Right lobe of liver (tissue), 6 donors: Measurements from ENCODE around the gene RGS4. TPM values are rescaled to one million over a fixed set of nuclear protein-coding genes. Genes with fewer than 3 reads are reported as not detected.

Source experiments
- ATAC-seq, 4 donors: fragments of 200-7000 bp; cut with Tn5 transposase; one replicate each; pipeline ENCODE4 v1.9.1; 2020; ENCODE audit warnings: mild to moderate bottlenecking in 4 of 4, moderate library complexity in 4 of 4
- DNase-seq, 3 donors: peaks; one replicate each; pipeline ENCODE4 v3.0.0-alpha.2; 2020
- H3K27ac ChIP-seq, 3 donors: fragments of 200-600 bp; one replicate each; pipeline ENCODE4 v1.8.0; 2022
- H3K27me3 ChIP-seq, 2 donors: fragments of 200-600 bp; one replicate each; pipeline ENCODE4 v1.8.0; 2022
- H3K36me3 ChIP-seq, 4 donors: fragments of 200-600 bp; sonication (generic) in 1 of 4; one replicate each; pipeline versions ENCODE4 v1.5.1 to v1.8.0; 2017 to 2022; ENCODE audit warnings: control low read depth in 1 of 4
- H3K4me1 ChIP-seq, 4 donors: fragments of 200-600 bp; sonication (generic) in 1 of 4; one replicate each; pipeline versions ENCODE4 v1.5.1 to v1.8.0; 2017 to 2022; ENCODE audit warnings: control low read depth in 1 of 4
- H3K4me3 ChIP-seq, 3 donors: fragments of 200-600 bp; one replicate each; pipeline ENCODE4 v1.8.0; 2022
- H3K9me3 ChIP-seq, 4 donors: fragments of 200-600 bp; sonication (generic) in 1 of 4; one replicate each; pipeline versions ENCODE4 v1.5.1 to v1.8.0; 2017 to 2022; ENCODE audit warnings: control low read depth in 1 of 4
- CTCF ChIP-seq, 4 donors: fragments of 200-600 bp in 3 of 4; fragments of 450-650 bp in 1 of 4; IDR thresholded peaks; one replicate each; pipeline versions ENCODE4 v1.5.1 to v1.8.0; 2016 to 2022; ENCODE audit warnings: antibody characterized with exemption in 4 of 4, mild to moderate bottlenecking in 2 of 4
- POLR2A ChIP-seq: fragments of 450-650 bp; IDR thresholded peaks from one replicate; pipeline ENCODE4 v1.6.1; 2017; ENCODE audit warnings: antibody characterized with exemption, mild to moderate bottlenecking
- WGBS: methylation state at CpG from one replicate; pipeline ENCODE4 v1.1.6; 2018; ENCODE audit warnings: low coverage, low lambda C conversion rate; ENCODE audit not compliant: insufficient coverage; ENCODE audit errors: missing lambda C conversion rate; 5-methylcytosine and 5-hydroxymethylcytosine counted together
- intact Hi-C, 2 donors: fragments of 100-400 bp; cut with DNase I; formaldehyde crosslinking; loops; one replicate each; pipeline versions ENCODE4 v1.11.2 to v1.14.1; 2022
- total RNA-seq, 6 experiments: library from RNA; depleted of rRNA in 2 of 6; stranded (reverse); fragments of >200 nt in 2 of 6; fragmentation: NEBNext Ultra II Directional in 3 of 6; extraction: Animal tissue kit (Norgen Biotek cat#: 25700) in 3 of 6; gene quantifications; one replicate each; pipeline versions ENCODE4 v1.1.0 to v1.2.4, GENCODE V29; 2016 to 2023
- donor health status: DM: no; HTN: yes; CAD: no.
- donor health status: DM: no; HTN: no; CAD: no.
- donor health status: DM: no; HTN: no; CAD: no.
- donor health status: DM: no; HTN: yes; CAD: no.
- donor health status: DM: no; HTN: yes; CAD: no.

RGS4 gene
- total RNA-seq, 6 experiments from 2014 or later: 0.67 to 5.1 (median 2.4) TPM

DNA sequence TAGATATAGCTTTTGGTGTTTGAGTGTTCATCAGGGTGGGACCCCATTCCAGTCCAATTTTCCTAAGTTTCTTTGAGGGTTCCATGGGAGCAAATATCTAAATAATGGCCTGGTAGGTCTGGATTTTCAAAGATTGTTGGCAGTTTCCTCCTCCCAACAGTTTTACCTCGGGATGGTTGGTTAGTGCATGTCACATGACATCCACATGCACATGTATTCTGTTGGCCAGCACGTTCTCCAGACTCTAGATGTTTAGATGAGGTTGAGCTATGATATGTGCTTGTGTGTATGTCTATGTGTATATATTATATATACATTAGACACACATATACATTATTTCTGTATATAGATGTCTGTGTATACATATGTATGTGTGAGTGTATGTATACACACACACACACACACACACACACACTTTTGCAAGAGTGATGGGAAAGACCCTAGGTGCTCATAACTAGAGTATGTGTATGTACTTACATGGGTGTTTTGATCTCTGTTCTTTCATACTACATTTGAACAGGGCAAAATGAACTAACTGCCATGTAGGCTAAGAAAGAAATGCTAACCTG, 5.6 kb downstream of the RGS4 start:
- ATAC-seq (no peak), DNase-seq (no peak)
- Histone ChIP-seq H3K27ac (no peak overlapping the region), H3K27me3 (peaks cover 5% of the 10 kb centered on the region in 2 donors), H3K36me3 (no peaks in the 10 kb centered on the region), H3K9me3 (no peaks in the 10 kb centered on the region), H3K4me3 (no peak overlapping the region), H3K4me1 (no peaks in the 10 kb centered on the region)
- 30% methylated on average over 2 of the region's 2 CpGs for WGBS
- intact Hi-C loops: loop anchor here in 1 of 2 donors (10.0 kb wide), 1 partner anchor 240 kb away; no protein-coding TSS in a partner anchor
- no peak for TF ChIP-seq POLR2A
- TF ChIP-seq CTCF (IDR thresholded peaks at IDR 0.05): no peak

DNA sequence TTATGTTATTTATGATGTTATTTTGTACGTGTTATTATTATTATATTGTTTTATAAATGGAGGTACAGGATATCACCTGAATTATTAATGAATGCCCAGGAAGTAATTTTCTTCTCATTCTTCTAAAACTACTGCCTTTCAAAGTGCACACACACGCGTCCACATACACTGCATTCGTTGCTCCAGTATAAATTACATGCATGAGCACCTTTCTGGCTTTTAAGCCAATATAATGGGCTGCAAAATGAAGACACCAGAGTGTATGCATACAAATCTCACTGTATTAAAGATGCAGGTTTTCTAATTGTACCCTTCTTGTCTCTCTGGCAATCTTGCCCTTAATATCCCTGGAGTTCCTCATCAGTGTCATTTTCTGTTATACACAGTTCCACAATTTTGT, 6.9 kb downstream of the RGS4 start:
- TF ChIP-seq POLR2A (no peak), CTCF (IDR thresholded peaks at IDR 0.05) (no peak)
- intact Hi-C loops: loop anchor here in 1 of 2 donors (10.0 kb wide), 1 partner anchor 239 kb away; no protein-coding TSS in a partner anchor
- ATAC-seq (no peak), DNase-seq (no peak)
- no peaks in the 10 kb centered on the region for H3K36me3 ChIP-seq
- H3K4me1 ChIP-seq: no peaks in the 10 kb centered on the region
- H3K4me3 ChIP-seq: no peak overlapping the region
- no peak overlapping the region for H3K27ac ChIP-seq
- no peaks in the 10 kb centered on the region for H3K9me3 ChIP-seq
- H3K27me3 ChIP-seq: no peaks in the 10 kb centered on the region
- WGBS: 72% methylated on average over 4 of the region's 4 CpGs

DNA sequence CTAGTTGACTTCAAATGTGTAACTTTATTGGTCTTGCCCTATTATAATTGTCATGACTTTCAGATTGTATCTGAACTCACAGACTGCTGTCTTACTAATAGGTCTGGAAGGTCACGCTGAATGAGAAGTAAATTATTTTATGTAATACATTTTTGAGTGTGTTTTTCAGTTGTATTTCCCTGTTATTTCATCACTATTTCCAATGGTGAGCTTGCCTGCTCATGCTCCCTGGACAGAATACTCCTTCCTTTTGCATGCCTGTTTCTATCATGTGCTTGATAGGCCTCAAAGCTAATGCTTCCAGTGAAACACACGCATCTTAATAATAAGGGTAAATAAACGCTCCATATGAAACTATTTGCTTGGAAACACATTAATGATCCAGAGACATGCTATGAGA, 7.3 kb downstream of the RGS4 start:
- no peaks in the 10 kb centered on the region for H3K4me1 ChIP-seq
- no peaks in the 10 kb centered on the region for H3K36me3 ChIP-seq
- TF ChIP-seq CTCF (IDR thresholded peaks at IDR 0.05): no peak
- no peak for TF ChIP-seq POLR2A
- WGBS: 72% methylated on average over 2 of the region's 3 CpGs
- H3K4me3 ChIP-seq: no peak overlapping the region
- H3K9me3 ChIP-seq: no peaks in the 10 kb centered on the region
- DNase-seq: no peak
- no peaks in the 10 kb centered on the region for H3K27me3 ChIP-seq
- intact Hi-C loops: loop anchor here in 1 of 2 donors (10.0 kb wide), 1 partner anchor 238 kb away; no protein-coding TSS in a partner anchor
- ATAC-seq: no peak
- H3K27ac ChIP-seq: no peak overlapping the region

- Histone ChIP-seq H3K4me3 (no peak overlapping the region), H3K9me3 (no peaks in the 10 kb centered on the region), H3K4me1 (no peaks in the 10 kb centered on the region), H3K36me3 (no peaks in the 10 kb centered on the region), H3K27ac (no peak overlapping the region), H3K27me3 (no peaks in the 10 kb centered on the region)
- DNase-seq (no peak), ATAC-seq (no peak)
- TF ChIP-seq POLR2A (no peak), CTCF (IDR thresholded peaks at IDR 0.05) (no peak)
- 67% methylated on average over 5 of the region's 5 CpGs for WGBS
- intact Hi-C loops: loop anchor here in 1 of 2 donors (10.0 kb wide), 1 partner anchor 238 kb away; no protein-coding TSS in a partner anchor
These were observed 8.0 kb downstream of the RGS4 start for GRCh38 chr1:163076981-163077761.
